GM18520 (cell line): ENCODE results near the gene CHCHD3.
"Not testable (repeated sequence)": the region's sequence is repeated elsewhere in the genome, so short reads cannot be mapped to it uniquely, and the experiment has no call there.

Source experiments
- ATAC-seq: cut with Tn5 transposase; IDR thresholded peaks from one replicate; pipeline ENCODE4 v1.9.1; 2021; ENCODE audit not compliant: unreplicated experiment

The CHCHD3 gene

GRCh38 chr7:133009426-133010252, 72.3 kb downstream of the CHCHD3 start:
- ATAC-seq = no peak

- no peak for ATAC-seq
Observed at GRCh38 chr7:133007961-133008360, 73.9 kb downstream of the CHCHD3 start.

GRCh38 chr7:133003052-133003910, 78.6 kb downstream of the CHCHD3 start:
- ATAC-seq = no peak

- ATAC-seq = no peak
Observed at GRCh38 chr7:133001727-133002126, 80.2 kb downstream of the CHCHD3 start.

GRCh38 chr7:132999845-133000244, 82.0 kb downstream of the CHCHD3 start:
- ATAC-seq = no peak

- ATAC-seq = no peak
Observed at GRCh38 chr7:132998763-132999162, 83.1 kb downstream of the CHCHD3 start.

GRCh38 chr7:132997505-132997904, 84.4 kb downstream of the CHCHD3 start:
- ATAC-seq = no peak

- no peak for ATAC-seq
Observed at GRCh38 chr7:132996581-132997242, 85.2 kb downstream of the CHCHD3 start.

GRCh38 chr7:132993377-132994013, 88.4 kb downstream of the CHCHD3 start:
- ATAC-seq = no peak

- no peak for ATAC-seq
Observed at GRCh38 chr7:132991615-132992587, 90.0 kb downstream of the CHCHD3 start.

- ATAC-seq = no peak
Observed at GRCh38 chr7:132988117-132988516, 93.8 kb downstream of the CHCHD3 start.

- ATAC-seq = no peak
Observed at GRCh38 chr7:132980402-132980801, 101.5 kb downstream of the CHCHD3 start.

GRCh38 chr7:132979524-132979923, 102.4 kb downstream of the CHCHD3 start:
- no peak for ATAC-seq

GRCh38 chr7:132977234-132977633, 104.7 kb downstream of the CHCHD3 start:
- ATAC-seq = no peak

GRCh38 chr7:132972745-132973144, 109.1 kb downstream of the CHCHD3 start:
- ATAC-seq = no peak

GRCh38 chr7:132970257-132970656, 111.6 kb downstream of the CHCHD3 start:
- ATAC-seq = no peak

- ATAC-seq = no peak
Observed at GRCh38 chr7:132969520-132969919, 112.4 kb downstream of the CHCHD3 start.

- ATAC-seq = not testable (repeated sequence)
Observed at GRCh38 chr7:132967470-132967848, 114.4 kb downstream of the CHCHD3 start.

GRCh38 chr7:132966754-132967469, 115.0 kb downstream of the CHCHD3 start:
- ATAC-seq = no peak
